Endodermal cell (in vitro differentiated cells): ENCODE measurements around the gene TEX14. TPM values are rescaled to one million over a fixed set of nuclear protein-coding genes. Genes with fewer than 3 reads are reported as not detected.
A peak's percentile ranks its signal among the peaks of the same experiment; 100 is the strongest.

Experiments used
- DNase-seq: peaks from one replicate; pipeline ENCODE4 v3.0.0-alpha.2; 2017
- H3K27ac ChIP-seq: 2 replicates; pipeline ENCODE4 v1.5.1; 2013; ENCODE audit warnings: mild to moderate bottlenecking, low read depth, low read length, moderate library complexity
- H3K27me3 ChIP-seq: 2 replicates; pipeline ENCODE4 v1.6.1; 2013; ENCODE audit warnings: mild to moderate bottlenecking, low read length, moderate library complexity; ENCODE audit not compliant: insufficient read depth, control insufficient read depth, poor library complexity, severe bottlenecking
- H3K36me3 ChIP-seq: 2 replicates; pipeline ENCODE4 v1.7.0; 2013; ENCODE audit warnings: mild to moderate bottlenecking, low read length, moderate library complexity; ENCODE audit not compliant: control insufficient read depth, insufficient read depth
- H3K4me1 ChIP-seq: one replicate; pipeline ENCODE4 v1.7.0; 2013; ENCODE audit warnings: low read length; ENCODE audit not compliant: control insufficient read depth, insufficient read depth
- H3K4me3 ChIP-seq: 2 replicates; pipeline ENCODE4 v1.5.1; 2013; ENCODE audit warnings: mild to moderate bottlenecking, low read length, moderate library complexity
- H3K9ac ChIP-seq: 2 replicates; pipeline ENCODE4 v1.6.1; 2013; ENCODE audit warnings: mild to moderate bottlenecking, low read length, moderate library complexity; ENCODE audit not compliant: poor library complexity, severe bottlenecking; ENCODE audit errors: extremely low read depth
- H3K9me3 ChIP-seq: 2 replicates; pipeline ENCODE4 v1.6.1; 2013; ENCODE audit warnings: mild to moderate bottlenecking, low read length, moderate library complexity; ENCODE audit not compliant: control insufficient read depth
- H3K27ac Mint-ChIP-seq: 2 replicates; pipeline ENCODE4 v1.8.0; 2020; ENCODE audit warnings: mixed read lengths
- H3K27me3 Mint-ChIP-seq: 2 replicates; pipeline ENCODE4 v1.8.0; 2021; ENCODE audit warnings: mild to moderate bottlenecking, mixed read lengths; ENCODE audit not compliant: insufficient read depth
- H3K36me3 Mint-ChIP-seq: 2 replicates; pipeline ENCODE4 v1.8.0; 2020; ENCODE audit warnings: low read depth, mixed read lengths
- H3K4me1 Mint-ChIP-seq: 2 replicates; pipeline ENCODE4 v1.8.0; 2020; ENCODE audit warnings: mixed read lengths
- H3K4me3 Mint-ChIP-seq: 2 replicates; pipeline ENCODE4 v1.8.0; 2020; ENCODE audit warnings: mild to moderate bottlenecking, moderate library complexity, mixed read lengths
- H3K9me3 Mint-ChIP-seq: 2 replicates; pipeline ENCODE4 v1.8.0; 2020; ENCODE audit warnings: mild to moderate bottlenecking, mixed read lengths
- CTCF ChIP-seq: fragments of 200-600 bp; sonication (generic); conservative IDR thresholded peaks from 2 replicates; pipeline ENCODE4 v1.5.0; 2021; ENCODE audit warnings: antibody characterized with exemption, mild to moderate bottlenecking
- WGBS, 2 experiments: methylation state at CpG; one replicate each; pipeline versions ENCODE4 v1.1.5 to v1.1.7; 2013; ENCODE audit warnings: missing lambda C conversion rate in 2 of 2, mixed read lengths in 1 of 2; ENCODE audit not compliant: insufficient coverage in 1 of 2, insufficient read length in 1 of 2; 5-methylcytosine and 5-hydroxymethylcytosine counted together
- total RNA-seq, 2 donors: library from RNA; stranded (reverse); fragmentation: NEBNext Ultra II Directional in 1 of 2; extraction: Animal tissue kit (Norgen Biotek cat#: 25700) in 1 of 2; gene quantifications; 2 replicates in 1 of 2; 3 replicates in 1 of 2; pipeline ENCODE4 v1.2.1, GENCODE V29; 2021

TEX14 gene
- total RNA-seq, 2 donors from 2014 or later, result 0.09 to 0.18 TPM

GRCh38 chr17:58521680-58522079, 170.2 kb downstream of the TEX14 start:
- TF ChIP-seq CTCF, result no peak
- H3K4me1 Mint-ChIP-seq, result peaks cover 13% of the 10 kb centered on the region
- DNase-seq, result no peak
- H3K36me3 Mint-ChIP-seq, result no peaks in the 10 kb centered on the region
- Histone ChIP-seq H3K4me1 (no peaks in the 10 kb centered on the region), H3K4me3 (no peak overlapping the region), H3K9ac (no peak overlapping the region), H3K9me3 (no peaks in the 10 kb centered on the region), H3K27me3 (no peaks in the 10 kb centered on the region), H3K27ac (no peak overlapping the region), H3K36me3 (no peaks in the 10 kb centered on the region)
- no peaks in the 10 kb centered on the region for H3K27me3 Mint-ChIP-seq
- 88 to 93% methylated on average over 7 to 10 of the region's 10 CpGs for WGBS, 2 experiments
- H3K27ac Mint-ChIP-seq, result no peak overlapping the region
- no peaks in the 10 kb centered on the region for H3K9me3 Mint-ChIP-seq
- no peak overlapping the region for H3K4me3 Mint-ChIP-seq

- Histone ChIP-seq H3K36me3 (no peaks in the 10 kb centered on the region), H3K4me3 (no peak overlapping the region), H3K9ac (no peak overlapping the region), H3K27ac (no peak overlapping the region), H3K9me3 (no peaks in the 10 kb centered on the region), H3K4me1 (no peaks in the 10 kb centered on the region), H3K27me3 (no peaks in the 10 kb centered on the region)
- 66 to 68% methylated on average over 13 to 15 of the region's 15 CpGs for WGBS, 2 experiments
- Mint-ChIP-seq H3K27me3 (no peaks in the 10 kb centered on the region), H3K36me3 (no peaks in the 10 kb centered on the region), H3K4me3 (no peak overlapping the region), H3K4me1 (peaks cover 19% of the 10 kb centered on the region), H3K9me3 (no peaks in the 10 kb centered on the region), H3K27ac (no peak overlapping the region)
- DNase-seq, result peak; percentile 90
- TF ChIP-seq CTCF, result peak; percentile 78
These were observed 170.9 kb downstream of the TEX14 start for GRCh38 chr17:58520843-58521430.

DNA sequence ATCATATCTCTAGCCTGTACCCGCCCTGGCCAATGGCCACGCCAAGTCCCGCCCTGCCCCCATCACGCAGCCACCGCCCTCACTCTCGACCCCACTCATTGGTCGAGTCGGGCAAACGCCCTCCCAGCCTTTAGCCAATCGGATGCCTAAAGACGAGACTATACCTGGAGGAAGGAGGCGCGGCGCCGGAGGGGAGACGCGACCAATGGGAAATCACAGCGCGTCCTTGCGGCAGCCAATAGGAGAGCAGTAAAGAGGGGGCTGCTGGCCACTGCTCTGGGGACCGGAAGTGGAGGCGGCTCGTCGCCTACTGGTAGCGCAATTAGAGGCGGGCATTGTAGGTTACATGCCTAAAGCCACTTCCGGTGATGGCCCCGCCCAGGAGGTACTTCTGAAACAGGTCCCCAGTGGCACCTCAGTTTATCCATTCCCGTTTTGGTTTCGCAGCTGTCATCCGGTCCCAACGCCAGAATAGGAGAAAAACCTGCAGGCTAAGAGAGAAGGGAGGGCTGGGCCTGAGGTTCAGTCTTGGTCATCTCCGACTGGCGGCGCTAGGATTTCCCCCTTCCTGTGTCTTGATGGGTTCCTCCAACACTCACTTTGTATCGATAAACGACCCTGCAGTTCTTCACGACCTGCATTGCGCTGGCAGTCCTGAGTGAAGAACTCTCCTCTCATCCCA, 173.8 kb downstream of the TEX14 start:
- Histone ChIP-seq H3K9me3 (no peaks in the 10 kb centered on the region), H3K9ac (peak overlapping the region; percentile 70), H3K36me3 (no peaks in the 10 kb centered on the region), H3K4me1 (no peaks in the 10 kb centered on the region), H3K27me3 (no peaks in the 10 kb centered on the region), H3K4me3 (peak overlapping the region; percentile 96), H3K27ac (peak overlapping the region; percentile 67)
- TF ChIP-seq CTCF, result no peak
- H3K36me3 Mint-ChIP-seq, result no peaks in the 10 kb centered on the region
- H3K27ac Mint-ChIP-seq, result peak overlapping the region; percentile 99
- H3K4me1 Mint-ChIP-seq, result peaks cover 22% of the 10 kb centered on the region
- H3K9me3 Mint-ChIP-seq, result no peaks in the 10 kb centered on the region
- peak; percentile 100 for DNase-seq
- peak overlapping the region; percentile 94 for H3K4me3 Mint-ChIP-seq
- 0% methylated on average over 21 to 39 of the region's 39 CpGs for WGBS, 2 experiments
- H3K27me3 Mint-ChIP-seq, result no peaks in the 10 kb centered on the region
